Heart right ventricle (tissue), 16 donors: Measurements from ENCODE around the gene PRELID3B. TPM values are rescaled to one million over a fixed set of nuclear protein-coding genes. Genes with fewer than 3 reads are reported as not detected.

Experiments used
- ATAC-seq, 8 donors: fragments of 200-7000 bp; cut with Tn5 transposase; one replicate each; pipeline ENCODE4 v1.9.1; 2020; ENCODE audit warnings: mild to moderate bottlenecking in 8 of 8, moderate library complexity in 8 of 8, moderate number of reproducible peaks in 1 of 8
- DNase-seq, 2 donors: peaks; one replicate each; pipeline ENCODE4 v3.0.0-alpha.2; 2020
- H3K27ac ChIP-seq, 10 donors: fragments of 200-600 bp; sonication (generic) in 2 of 10; one replicate each; pipeline versions ENCODE4 v1.5.0 to v1.8.0; 2020 to 2022; ENCODE audit warnings: mild to moderate bottlenecking in 3 of 10
- H3K27me3 ChIP-seq, 7 donors: fragments of 200-600 bp; one replicate each; pipeline ENCODE4 v1.8.0; 2021 to 2022; ENCODE audit warnings: mild to moderate bottlenecking in 2 of 7
- H3K36me3 ChIP-seq, 9 donors: fragments of 200-600 bp; sonication (generic) in 1 of 9; one replicate each; pipeline versions ENCODE4 v1.5.0 to v1.8.0; 2020 to 2022; ENCODE audit warnings: mild to moderate bottlenecking in 2 of 9
- H3K4me1 ChIP-seq, 9 donors: fragments of 200-600 bp; sonication (generic) in 1 of 9; one replicate each; pipeline versions ENCODE4 v1.5.0 to v1.8.0; 2020 to 2022; ENCODE audit warnings: mild to moderate bottlenecking in 4 of 9
- H3K4me3 ChIP-seq, 10 donors: fragments of 200-600 bp; sonication (generic) in 2 of 10; one replicate each; pipeline versions ENCODE4 v1.5.0 to v1.8.0; 2020 to 2022; ENCODE audit warnings: mild to moderate bottlenecking in 7 of 10, moderate library complexity in 2 of 10
- H3K9me3 ChIP-seq, 11 donors: fragments of 200-600 bp in 10 of 11; sonication (generic) in 2 of 11; one replicate each; pipeline versions ENCODE4 v1.5.0 to v1.8.0; 2013 to 2022; ENCODE audit warnings: mild to moderate bottlenecking in 2 of 11, control low read depth in 1 of 11, moderate library complexity in 1 of 11
- CTCF ChIP-seq, 9 donors: fragments of 200-600 bp; sonication (generic) in 2 of 9; IDR thresholded peaks; one replicate each; pipeline versions ENCODE4 v1.5.0 to v1.8.0; 2021 to 2022; ENCODE audit warnings: antibody characterized with exemption in 9 of 9, mild to moderate bottlenecking in 5 of 9, moderate library complexity in 1 of 9
- whole genome bisulfite sequencing, 2 donors: extraction: QIAGEN DNeasy Blood & Tissue Kit; methylation state at CpG; one replicate each; pipeline ENCODE4 v1.1.7; 2013; ENCODE audit warnings: inconsistent platforms in 1 of 2; 5-methylcytosine and 5-hydroxymethylcytosine counted together
- intact Hi-C, 10 donors: fragments of 100-400 bp; cut with DNase I; formaldehyde crosslinking; loops; one replicate each; pipeline versions ENCODE4 v1.11.1 to v1.14.2; 2022
- long read RNA-seq, 3 donors: library from polyadenylated mRNA; unstranded; transcript quantifications; one replicate each; pipeline ENCODE4 v2.0.0, GENCODE V29; 2020 to 2021
- polyA plus RNA-seq, 2 donors: library from polyadenylated mRNA; stranded (reverse); fragments of 200-250 nt; gene quantifications; one replicate each; pipeline ENCODE4 v1.2.3, GENCODE V29; 2013
- total RNA-seq, 10 donors: library from RNA; stranded (reverse); fragmentation: NEBNext Ultra II Directional in 3 of 10; extraction: Animal tissue kit (Norgen Biotek cat#: 25700) in 3 of 10; gene quantifications; one replicate each; pipeline versions ENCODE4 v1.2.1 to v1.2.4, GENCODE V29; 2021 to 2023
- donor health status: Arrhythmogenic right ventricular cardiomyopathy.
- donor health status: ischemic (EF 13 %, LVEDD 7.1; RV severe dilation, severe dysfunction).
- donor health status: healthy with polysubstance abuse.
- donor health status: DM: no; HTN: yes; CAD: no.
- donor health status: DM: no; HTN: no; CAD: no.
- donor health status: ischemic (EF 25% LVEDD 6.9; RV normal size, moderate dysfunction).
- donor health status: ischemic (EF 25% LVEDD 5.7; RV mildly dilated, moderate dysfunction).
- donor health status: healthy.
- donor health status: DM: yes; HTN: yes; CAD: no.
- donor health status: Ischemic cardiomyopathy.
- donor health status: ischemic (EF 35%, LVEDD 5.7; RV mildly dilated, moderate dysfunction).
- donor health status: nonischemic (EF 11% LVEDD 7.7; RV severe dilation, severe dysfunction).
- donor health status: DM: yes; HTN: yes; CAD: no.
- donor health status: PGD.
- donor health status: ischemic (EF 29% LVEDD 5.4; RV normal size, mild dysfunction).
- donor health status: nonischemic (EF 23%, LVEDD 6.1; RV moderate dilation, normal function).

Gene PRELID3B
- total RNA-seq (10 to 100 TPM; 41.4 to 55.9 (median 47.5) TPM), polyA plus RNA-seq (10 to 100 TPM; 11.5 to 26.1 TPM)
- long read RNA-seq, donor 1, transcript PRELID3B-201 (6 exons, 2,626 nt): major isoform, 76 of 83 reads
- long read RNA-seq, donor 1, partial matches to known transcripts: 0 of 83 reads
- long read RNA-seq, donor 1, other reads (novel, unspliced or antisense): 1 of 83 reads
- long read RNA-seq, donor 2, transcript PRELID3B-201 (6 exons, 2,626 nt): major isoform, 68 of 79 reads
- long read RNA-seq, donor 2, partial matches to known transcripts: 0 of 79 reads
- long read RNA-seq, donor 2, other reads (novel, unspliced or antisense): 6 of 79 reads
- long read RNA-seq, donor 3, transcript PRELID3B-201 (6 exons, 2,626 nt): major isoform, 256 of 292 reads
- long read RNA-seq, donor 3, partial matches to known transcripts: 6 of 292 reads
- long read RNA-seq, donor 3, other reads (novel, unspliced or antisense): 23 of 292 reads

- peak; percentile 6 to 72 (median 46) for ATAC-seq
- intact Hi-C loops: loop anchor here in 3 of 10 donors (2.0 to 10.0 kb wide), 3 partner anchors 21 to 167 kb away; no protein-coding TSS in a partner anchor
- Histone ChIP-seq H3K4me3 (peak within 1 kb of the TSS; percentile 64 to 93 (median 86)), H3K4me1 (peaks cover 4 to 42% (median 37%) of the 10 kb centered on the region in 9 donors), H3K27ac (peak within 1 kb of the TSS; percentile 50 to 93 (median 89)), H3K36me3 (peaks cover 0 to 32% (median 10%) of the 10 kb centered on the region in 9 donors), H3K9me3 (no peaks in the 10 kb centered on the region), H3K27me3 (no peaks in the 10 kb centered on the region)
- peak in 1 of 2 donors; percentile 24 for DNase-seq
- WGBS, 2 donors: 4 to 5% methylated on average over 49 to 50 of the region's 50 CpGs
- TF ChIP-seq CTCF (IDR thresholded peaks at IDR 0.05): no peak
Observed at GRCh38 chr20:59042151-59042795, at the start of gene PRELID3B. PRELID3B (minus strand) TSS chr20:59042786; CDS start chr20:59042730, 56 bp downstream.

GRCh38 chr20:59087829-59088433 lies 45.3 kb upstream of the PRELID3B start:
- ATAC-seq (peak in 6 of 8 donors; percentile 74 to 88 (median 86)), DNase-seq (peak; percentile 81 to 84)
- Histone ChIP-seq H3K9me3 (no peaks in the 10 kb centered on the region), H3K27ac (no peak overlapping the region), H3K4me1 (peaks cover 0 to 17% (median 0%) of the 10 kb centered on the region in 9 donors), H3K36me3 (no peaks in the 10 kb centered on the region), H3K27me3 (peaks cover 0 to 9% (median 0%) of the 10 kb centered on the region in 7 donors), H3K4me3 (no peak overlapping the region)
- WGBS, 2 donors: 15 to 17% methylated on average over 5 of the region's 5 CpGs
- intact Hi-C loops: loop anchor here in 8 of 10 donors (1.0 to 10.0 kb wide), 10 partner anchors 119 to 407 kb away; no protein-coding TSS in a partner anchor
- peak; percentile 80 to 97 (median 94) for TF ChIP-seq CTCF (IDR thresholded peaks at IDR 0.05)

GRCh38 chr20:59086923-59087322 lies 44.3 kb upstream of the PRELID3B start:
- Histone ChIP-seq H3K9me3 (no peaks in the 10 kb centered on the region), H3K4me1 (peaks cover 0 to 17% (median 0%) of the 10 kb centered on the region in 9 donors), H3K27ac (no peak overlapping the region), H3K36me3 (no peaks in the 10 kb centered on the region), H3K4me3 (no peak overlapping the region), H3K27me3 (peaks cover 0 to 9% (median 0%) of the 10 kb centered on the region in 7 donors)
- no peak for TF ChIP-seq CTCF (IDR thresholded peaks at IDR 0.05)
- intact Hi-C loops: loop anchor here in 7 of 10 donors (1.0 to 10.0 kb wide), 8 partner anchors 120 to 408 kb away; no protein-coding TSS in a partner anchor
- WGBS, 2 donors: 94 to 96% methylated on average over 5 of the region's 5 CpGs
- ATAC-seq (no peak), DNase-seq (no peak)
